ENCODE measurements around the gene MSMO1.
"Not testable (repeated sequence)": the region's sequence is repeated elsewhere in the genome, so short reads cannot be mapped to it uniquely, and the experiment has no call there.

Gene MSMO1

DNA sequence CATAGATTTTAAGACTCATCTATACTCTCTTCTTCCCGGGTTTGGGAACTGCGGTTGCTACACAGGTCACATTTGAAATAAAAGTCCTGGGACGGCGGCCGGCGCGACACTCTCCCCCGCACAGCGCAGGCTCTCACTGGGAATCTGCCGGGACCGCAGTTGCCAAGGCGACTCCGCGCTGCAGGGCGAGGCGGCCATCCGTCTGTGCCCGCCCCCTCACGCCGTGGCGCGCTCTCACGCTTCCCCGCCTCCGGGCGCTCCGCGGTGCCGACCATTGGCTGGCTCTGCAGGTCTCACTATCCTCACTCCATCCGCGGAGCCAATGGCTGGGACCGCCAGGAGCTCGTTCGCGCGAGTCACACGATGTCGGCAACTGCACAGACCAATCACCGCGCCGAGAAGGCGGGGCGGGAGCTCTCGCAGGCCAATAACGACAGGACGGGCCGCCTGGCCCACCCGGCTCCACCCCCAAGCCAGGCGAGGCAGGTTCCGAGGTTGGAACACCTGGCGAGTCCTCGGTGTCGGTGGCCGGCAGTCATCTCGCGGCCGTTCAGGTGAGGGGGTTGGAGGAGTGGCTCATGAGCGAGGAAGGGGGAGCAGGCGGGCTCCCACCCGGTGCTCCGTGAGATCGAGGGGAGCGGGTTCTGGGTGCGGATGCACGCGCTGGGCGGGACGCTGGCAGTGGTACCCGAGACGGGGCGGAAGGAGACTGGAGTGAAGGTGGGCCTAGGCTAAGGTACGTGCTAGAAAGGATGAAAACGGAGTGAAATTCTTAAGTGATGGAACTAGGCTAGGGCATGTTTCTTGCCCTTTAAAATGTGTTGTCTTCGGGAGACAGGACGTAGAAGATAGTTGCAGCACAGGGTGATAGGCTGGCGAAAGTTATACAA, at the start of gene MSMO1:
TSS of gene MSMO1 (plus strand) at position 459 of the 890 bp plus-strand sequence. CDS start 5,702 bp downstream, outside the sequence.
- Histone ChIP-seq H3K27me3 (ENCODE audit: low read depth) (no peaks in the 10 kb centered on the region; the same call in 1 of the 2 replicates), H3K4me1 (peaks cover 20% of the 10 kb centered on the region), H3K4me3 (peak within 1 kb of the TSS; percentile 95), H3K36me3 (replicated peaks) (peaks cover 14% of the 10 kb centered on the region), H3K9me3 (no peaks in the 10 kb centered on the region)
- in situ Hi-C loops (cut with MboI; ENCODE audit: low sequenced_read_pairs), result no loop called here
- DNase-seq (ENCODE audit: low spot score in 2 of 2), result peak; percentile 97 to 98

DNA sequence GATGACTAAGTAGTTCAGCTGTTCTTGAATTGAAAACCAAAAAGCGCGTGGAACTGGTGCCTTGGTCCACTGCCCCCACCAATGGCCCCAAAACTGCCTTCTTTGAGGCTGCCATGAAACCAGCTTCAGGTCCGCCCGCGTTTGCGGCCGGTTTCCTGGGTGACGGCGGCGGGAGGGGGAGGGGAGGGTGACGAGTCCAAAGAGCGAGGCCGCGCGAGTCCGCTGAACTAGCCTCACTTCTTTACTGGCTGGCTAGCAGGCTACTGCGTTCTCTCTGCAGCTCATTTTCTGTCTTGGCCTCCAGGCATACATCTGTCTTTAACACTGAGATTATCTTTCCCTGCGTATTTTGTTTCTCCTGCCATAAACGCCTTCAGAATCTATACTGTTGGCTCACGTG, 47.9 kb upstream of the MSMO1 start:
- H3K27me3 ChIP-seq (ENCODE audit: low read depth); H3K4me1 ChIP-seq; DNase-seq (ENCODE audit: low spot score in 2 of 2); H3K9me3 ChIP-seq; H3K36me3 ChIP-seq (replicated peaks); H3K4me3 ChIP-seq; in situ Hi-C loops (cut with MboI; ENCODE audit: low sequenced_read_pairs): not testable (repeated sequence)

- H3K27me3 ChIP-seq (ENCODE audit: low read depth); H3K9me3 ChIP-seq; in situ Hi-C loops (cut with MboI; ENCODE audit: low sequenced_read_pairs); H3K4me3 ChIP-seq; H3K4me1 ChIP-seq; DNase-seq (ENCODE audit: low spot score in 2 of 2); H3K36me3 ChIP-seq (replicated peaks): not testable (repeated sequence)
These were observed 42.8 kb upstream of the MSMO1 start for GRCh38 chr4:165284697-165285096.

DNA sequence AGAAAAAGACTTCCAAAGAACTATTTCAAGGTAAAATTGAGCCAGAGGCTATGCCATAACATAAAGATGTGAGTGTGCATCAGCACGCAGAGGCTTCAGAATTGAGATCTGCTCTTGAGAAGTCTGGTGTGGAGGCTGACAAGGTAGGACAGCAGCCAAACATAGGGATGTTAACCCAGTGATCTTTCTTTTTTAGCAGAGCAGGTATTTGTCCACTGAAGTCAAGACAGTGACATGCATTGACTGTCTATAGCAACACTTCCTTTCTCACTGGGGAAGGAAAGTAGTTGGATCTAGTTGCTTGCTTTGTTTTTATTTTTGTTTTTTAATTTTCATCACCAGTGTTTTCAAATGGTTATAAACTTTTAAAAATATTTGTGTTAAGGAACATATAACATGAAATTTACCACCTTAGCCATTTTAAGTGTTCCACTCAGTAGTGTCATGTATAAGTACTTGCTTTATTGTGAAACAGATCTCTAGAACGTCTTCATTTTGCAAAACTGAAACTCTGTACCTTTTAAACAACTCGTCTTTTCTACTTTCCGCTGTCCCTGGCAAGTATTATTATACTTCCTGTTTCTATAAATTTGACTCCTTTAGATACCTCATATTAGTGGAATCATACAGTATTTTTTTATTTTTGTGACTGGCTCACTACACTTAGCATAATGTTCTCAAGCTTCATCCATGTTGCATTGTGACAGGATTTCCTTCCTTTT, 40.7 kb upstream of the MSMO1 start:
- H3K27me3 ChIP-seq (ENCODE audit: low read depth); DNase-seq (ENCODE audit: low spot score in 2 of 2); H3K4me3 ChIP-seq; H3K9me3 ChIP-seq; in situ Hi-C loops (cut with MboI; ENCODE audit: low sequenced_read_pairs); H3K36me3 ChIP-seq (replicated peaks); H3K4me1 ChIP-seq: not testable (repeated sequence)

DNA sequence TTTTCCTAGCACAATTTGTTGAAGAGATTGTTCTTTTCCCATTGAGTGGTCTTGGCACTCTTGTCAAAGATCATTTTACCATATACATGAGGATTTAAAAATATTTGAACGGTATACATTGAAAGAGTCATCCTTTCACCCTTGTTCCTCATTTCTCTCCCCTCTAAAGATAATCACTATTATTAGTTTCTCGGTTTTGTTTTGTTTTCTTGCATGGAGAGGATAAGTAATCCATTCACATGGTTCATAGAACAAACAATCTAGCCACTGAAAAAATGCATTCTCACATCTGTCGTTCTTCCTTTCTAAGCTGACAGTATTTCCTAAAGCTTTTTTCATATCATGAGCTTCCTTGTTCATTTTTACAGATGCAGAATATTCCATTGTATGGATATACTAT, 39.2 kb upstream of the MSMO1 start:
- in situ Hi-C loops (cut with MboI; ENCODE audit: low sequenced_read_pairs), result no loop called here
- Histone ChIP-seq H3K4me3 (no peak overlapping the region), H3K4me1 (0 out of 2 replicates have a peak, but pooled peaks cover 5% of the 10 kb centered on the region), H3K9me3 (no peaks in the 10 kb centered on the region; the same call in 1 of the 2 replicates), H3K36me3 (replicated peaks) (no peaks in the 10 kb centered on the region; the same call in 1 of the 2 replicates), H3K27me3 (ENCODE audit: low read depth) (no peaks in the 10 kb centered on the region)
- no peak for DNase-seq (ENCODE audit: low spot score in 2 of 2)

- Histone ChIP-seq H3K36me3 (replicated peaks) (no peaks in the 10 kb centered on the region; the same call in 1 of the 2 replicates), H3K4me1 (0 out of 2 replicates have a peak, but pooled peaks cover 5% of the 10 kb centered on the region), H3K4me3 (no peak overlapping the region), H3K27me3 (ENCODE audit: low read depth) (no peaks in the 10 kb centered on the region), H3K9me3 (no peaks in the 10 kb centered on the region; the same call in 1 of the 2 replicates)
- no peak for DNase-seq (ENCODE audit: low spot score in 2 of 2)
- in situ Hi-C loops (cut with MboI; ENCODE audit: low sequenced_read_pairs), result no loop called here
These were observed 38.6 kb upstream of the MSMO1 start for GRCh38 chr4:165288639-165289422.

GRCh38 chr4:165289423-165289785, 38.1 kb upstream of the MSMO1 start:
- no peaks in the 10 kb centered on the region for H3K27me3 ChIP-seq (ENCODE audit: low read depth)
- H3K9me3 ChIP-seq, result no peaks in the 10 kb centered on the region
- in situ Hi-C loops (cut with MboI; ENCODE audit: low sequenced_read_pairs), result no loop called here
- H3K4me3 ChIP-seq, result no peak overlapping the region
- 0 out of 2 replicates have a peak, but pooled peaks cover 5% of the 10 kb centered on the region for H3K4me1 ChIP-seq
- H3K36me3 ChIP-seq (replicated peaks), result no peaks in the 10 kb centered on the region; the same call in 1 of the 2 replicates
- no peak for DNase-seq (ENCODE audit: low spot score in 2 of 2)

GRCh38 chr4:165293061-165293460, 34.4 kb upstream of the MSMO1 start:
- Histone ChIP-seq H3K9me3 (no peaks in the 10 kb centered on the region), H3K27me3 (ENCODE audit: low read depth) (no peaks in the 10 kb centered on the region), H3K4me1 (0 out of 2 replicates have a peak, but pooled peaks cover 3% of the 10 kb centered on the region), H3K4me3 (no peak overlapping the region), H3K36me3 (replicated peaks) (no peaks in the 10 kb centered on the region; the same call in 1 of the 2 replicates)
- in situ Hi-C loops (cut with MboI; ENCODE audit: low sequenced_read_pairs), result no loop called here
- DNase-seq (ENCODE audit: low spot score in 2 of 2), result no peak

DNA sequence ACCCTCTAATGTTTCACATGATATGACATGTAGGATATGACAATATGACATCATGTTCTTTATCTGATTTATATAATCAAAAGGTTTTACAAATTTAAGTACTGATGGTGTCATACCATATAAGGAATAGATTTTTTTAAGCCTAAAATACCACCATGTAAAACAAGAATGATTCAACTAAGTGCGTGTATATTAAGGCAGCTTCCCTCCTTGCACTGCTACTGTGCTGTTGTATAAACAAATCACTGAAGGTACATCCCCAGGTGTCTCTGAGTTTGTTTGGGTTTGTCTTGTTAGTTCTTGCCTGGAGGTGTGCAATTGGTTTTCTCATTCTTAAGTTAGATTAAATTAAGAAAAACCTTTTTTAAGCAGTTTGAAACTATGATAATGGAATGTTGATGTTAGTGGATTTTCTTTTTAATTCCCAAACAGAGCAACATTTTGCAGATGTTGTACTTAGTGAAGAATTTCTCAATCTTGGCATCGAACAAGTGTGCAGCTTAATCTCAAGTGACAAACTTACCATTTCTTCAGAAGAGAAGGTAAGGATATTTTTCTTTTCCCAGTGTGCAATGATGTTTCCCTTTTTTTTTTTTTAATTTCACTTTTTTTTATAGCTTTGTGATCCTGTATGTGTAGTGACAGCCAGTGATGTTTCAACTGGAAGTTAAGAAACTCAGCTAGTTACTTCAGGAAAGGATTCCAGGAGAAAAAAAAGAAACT, 33.4 kb upstream of the MSMO1 start:
- H3K4me3 ChIP-seq, result no peak overlapping the region
- no peaks in the 10 kb centered on the region for H3K4me1 ChIP-seq
- no peaks in the 10 kb centered on the region; the same call in 1 of the 2 replicates for H3K36me3 ChIP-seq (replicated peaks)
- no peaks in the 10 kb centered on the region for H3K27me3 ChIP-seq (ENCODE audit: low read depth)
- no peak for DNase-seq (ENCODE audit: low spot score in 2 of 2)
- in situ Hi-C loops (cut with MboI; ENCODE audit: low sequenced_read_pairs), result no loop called here
- H3K9me3 ChIP-seq, result no peaks in the 10 kb centered on the region

DNA sequence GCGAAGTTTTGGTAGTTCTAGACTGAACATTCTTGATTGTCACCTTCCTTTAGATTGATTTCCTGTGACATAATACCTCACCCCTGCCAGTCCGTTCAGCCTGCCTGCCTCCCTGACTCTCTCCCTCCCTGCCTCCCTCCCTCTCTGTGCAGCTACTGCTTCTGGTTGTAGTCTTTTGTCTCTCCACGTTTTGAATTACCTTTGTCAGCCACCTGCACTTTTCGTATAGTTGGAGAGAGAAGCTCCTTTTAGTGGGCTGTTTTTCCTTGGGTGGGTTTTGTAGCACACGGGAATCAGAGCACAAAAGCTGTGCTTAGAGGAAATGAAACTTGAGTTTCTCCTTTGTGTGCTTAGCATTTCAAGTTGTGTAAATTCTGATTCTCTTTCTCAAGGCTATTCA, 32.6 kb upstream of the MSMO1 start:
- no peaks in the 10 kb centered on the region; the same call in 1 of the 2 replicates for H3K36me3 ChIP-seq (replicated peaks)
- no peaks in the 10 kb centered on the region for H3K9me3 ChIP-seq
- no peak overlapping the region for H3K4me3 ChIP-seq
- H3K4me1 ChIP-seq, result no peaks in the 10 kb centered on the region
- no peaks in the 10 kb centered on the region for H3K27me3 ChIP-seq (ENCODE audit: low read depth)
- DNase-seq (ENCODE audit: low spot score in 2 of 2), result no peak
- in situ Hi-C loops (cut with MboI; ENCODE audit: low sequenced_read_pairs), result no loop called here

GRCh38 chr4:165297626-165298025, 29.8 kb upstream of the MSMO1 start:
- H3K4me3 ChIP-seq, result no peak overlapping the region
- in situ Hi-C loops (cut with MboI; ENCODE audit: low sequenced_read_pairs), result no loop called here

DNA sequence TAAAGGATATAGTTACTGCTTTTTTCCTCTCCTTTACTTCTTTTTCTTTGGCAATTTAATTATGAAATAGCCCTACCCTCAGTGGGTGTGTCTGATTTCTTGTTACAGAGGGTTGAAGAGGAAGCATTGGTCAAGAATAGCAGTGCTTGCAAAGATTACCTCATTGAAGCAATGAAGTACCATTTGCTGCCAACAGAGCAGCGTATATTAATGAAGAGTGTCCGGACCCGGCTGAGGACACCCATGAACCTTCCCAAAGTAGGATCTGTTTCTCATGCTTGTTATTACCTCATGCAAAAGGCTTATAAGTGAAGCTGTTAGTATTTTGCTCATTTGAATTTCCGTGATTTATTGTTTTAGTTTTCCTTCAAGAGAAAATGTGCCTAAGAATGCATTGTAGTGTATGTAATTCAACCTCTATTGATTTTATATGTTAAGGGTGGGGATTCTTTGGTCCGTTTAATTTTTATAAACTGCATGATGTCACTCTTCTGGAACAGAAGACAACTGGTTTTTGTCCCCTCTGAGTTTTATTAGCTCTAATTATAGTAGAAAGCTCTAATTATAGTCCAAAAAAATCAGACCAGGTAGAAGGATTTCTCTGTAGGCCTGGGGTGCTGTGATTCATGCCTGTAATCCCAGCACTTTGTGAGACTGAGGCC, 27.9 kb upstream of the MSMO1 start:
- no peak for DNase-seq (ENCODE audit: low spot score in 2 of 2)
- Histone ChIP-seq H3K9me3 (no peaks in the 10 kb centered on the region), H3K27me3 (ENCODE audit: low read depth) (no peaks in the 10 kb centered on the region), H3K36me3 (replicated peaks) (no peaks in the 10 kb centered on the region; the same call in 1 of the 2 replicates), H3K4me3 (no peak overlapping the region), H3K4me1 (no peaks in the 10 kb centered on the region)
- in situ Hi-C loops (cut with MboI; ENCODE audit: low sequenced_read_pairs), result no loop called here

More at GRCh38 chr4:165297626-165298025, 29.8 kb upstream of the MSMO1 start:
- no peak for DNase-seq (ENCODE audit: low spot score in 2 of 2)
- H3K4me1 ChIP-seq, result no peaks in the 10 kb centered on the region
- no peaks in the 10 kb centered on the region; the same call in 1 of the 2 replicates for H3K36me3 ChIP-seq (replicated peaks)
- no peaks in the 10 kb centered on the region for H3K27me3 ChIP-seq (ENCODE audit: low read depth)
- no peaks in the 10 kb centered on the region for H3K9me3 ChIP-seq
